ENCODE results near the gene FAM43A.

DNA sequence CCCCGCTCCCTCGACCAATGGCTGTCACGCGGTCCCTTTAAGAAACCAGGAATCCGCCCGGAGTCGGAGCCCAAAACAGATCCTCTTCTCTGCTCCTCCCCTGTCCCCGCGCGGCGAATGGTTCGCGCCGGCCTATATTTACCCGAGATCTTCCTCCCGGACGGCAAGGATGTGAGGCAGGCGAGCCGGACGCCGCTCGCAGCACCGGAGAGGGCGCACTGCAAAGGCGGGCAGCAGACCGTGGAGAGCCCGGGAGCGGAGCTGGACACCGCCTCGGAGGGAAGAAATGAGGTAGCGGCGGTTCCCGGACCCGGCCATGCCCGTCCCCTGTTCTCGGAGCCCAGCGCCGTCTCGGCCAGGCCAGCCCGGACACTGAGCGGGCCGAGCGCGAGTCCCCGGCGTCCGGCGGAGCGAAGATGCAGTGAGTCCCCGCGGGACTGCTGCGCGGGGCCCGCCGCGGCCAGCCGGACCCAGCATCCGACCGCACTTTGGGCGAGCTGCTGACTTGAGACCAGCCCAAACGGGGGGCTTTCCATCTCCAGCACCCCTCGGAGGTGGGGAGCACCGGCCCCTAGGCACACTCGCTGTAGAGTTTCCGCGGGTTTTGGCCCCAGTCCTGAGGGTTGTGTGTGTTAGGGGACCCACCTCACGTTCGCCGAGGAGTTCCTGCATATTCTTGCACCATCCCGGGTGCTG is at the start of gene FAM43A:
- TF ChIP-seq CTCF (IDR thresholded peaks at IDR 0.05) (no peak), POLR2A (IDR thresholded peaks at IDR 0.05) (peak; percentile 98)

Measured in testis (tissue), 2 donors.